ENCODE results near the gene SORBS2. TPM values are rescaled to one million over a fixed set of nuclear protein-coding genes. Genes with fewer than 3 reads are reported as not detected.

Gene SORBS2
- total RNA-seq, 2 donors from 2014 or later = 7.0 to 13.8 TPM

DNA sequence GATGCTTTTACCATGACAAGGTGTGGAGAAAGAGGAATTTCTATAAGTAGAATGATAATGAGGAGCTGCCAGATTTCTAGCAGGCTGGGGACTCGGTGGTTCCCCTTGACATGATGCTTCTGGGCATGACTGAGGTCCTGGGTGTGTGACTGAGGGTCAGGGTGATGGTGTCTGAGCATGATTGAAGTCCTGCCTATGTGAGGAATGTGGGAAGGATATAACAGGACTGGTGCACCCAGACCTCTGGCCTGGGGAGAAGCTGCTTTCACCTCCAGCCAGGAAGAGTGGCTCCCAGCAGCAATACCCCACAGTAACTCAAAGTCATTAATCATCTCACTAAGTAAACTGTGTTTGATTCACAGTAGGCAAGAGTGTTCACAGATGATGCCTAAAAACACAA lies 17.4 kb downstream of the SORBS2 start:
- Mint-ChIP-seq H3K36me3 (ENCODE audit: low read depth) (no peaks in the 10 kb centered on the region), H3K4me1 (peaks cover 4% of the 10 kb centered on the region), H3K27ac (no peak overlapping the region), H3K9me3 (no peaks in the 10 kb centered on the region), H3K4me3 (no peak overlapping the region), H3K27me3 (ENCODE audit: insufficient read depth) (no peaks in the 10 kb centered on the region)
- TF ChIP-seq, protein P1, sequence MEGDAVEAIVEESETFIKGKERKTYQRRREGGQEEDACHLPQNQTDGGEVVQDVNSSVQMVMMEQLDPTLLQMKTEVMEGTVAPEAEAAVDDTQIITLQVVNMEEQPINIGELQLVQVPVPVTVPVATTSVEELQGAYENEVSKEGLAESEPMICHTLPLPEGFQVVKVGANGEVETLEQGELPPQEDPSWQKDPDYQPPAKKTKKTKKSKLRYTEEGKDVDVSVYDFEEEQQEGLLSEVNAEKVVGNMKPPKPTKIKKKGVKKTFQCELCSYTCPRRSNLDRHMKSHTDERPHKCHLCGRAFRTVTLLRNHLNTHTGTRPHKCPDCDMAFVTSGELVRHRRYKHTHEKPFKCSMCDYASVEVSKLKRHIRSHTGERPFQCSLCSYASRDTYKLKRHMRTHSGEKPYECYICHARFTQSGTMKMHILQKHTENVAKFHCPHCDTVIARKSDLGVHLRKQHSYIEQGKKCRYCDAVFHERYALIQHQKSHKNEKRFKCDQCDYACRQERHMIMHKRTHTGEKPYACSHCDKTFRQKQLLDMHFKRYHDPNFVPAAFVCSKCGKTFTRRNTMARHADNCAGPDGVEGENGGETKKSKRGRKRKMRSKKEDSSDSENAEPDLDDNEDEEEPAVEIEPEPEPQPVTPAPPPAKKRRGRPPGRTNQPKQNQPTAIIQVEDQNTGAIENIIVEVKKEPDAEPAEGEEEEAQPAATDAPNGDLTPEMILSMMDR (conservative IDR thresholded peaks at IDR 0.05) = no peak
- 86 to 91% methylated on average over 1 of the region's 1 CpG for WGBS, 2 experiments (ENCODE audit: insufficient coverage in 1 of 2, insufficient read length in 1 of 2)
- H3K27ac ChIP-seq (ENCODE audit: low read depth, low read length) = no peak overlapping the region
- no peak overlapping the region for H3K4me3 ChIP-seq (ENCODE audit: low read length)
- no peaks in the 10 kb centered on the region for H3K27me3 ChIP-seq (ENCODE audit: control insufficient read depth, insufficient read depth, low read length, poor library complexity, severe bottlenecking)
- no peaks in the 10 kb centered on the region for H3K4me1 ChIP-seq (ENCODE audit: control insufficient read depth, insufficient read depth, low read length)
- no peaks in the 10 kb centered on the region for H3K9me3 ChIP-seq (ENCODE audit: control insufficient read depth, low read length)
- no peaks in the 10 kb centered on the region for H3K36me3 ChIP-seq (ENCODE audit: control insufficient read depth, insufficient read depth, low read length)
- no peak for DNase-seq
- H3K9ac ChIP-seq (ENCODE audit: extremely low read depth, low read length, poor library complexity, severe bottlenecking) = no peak overlapping the region

DNA sequence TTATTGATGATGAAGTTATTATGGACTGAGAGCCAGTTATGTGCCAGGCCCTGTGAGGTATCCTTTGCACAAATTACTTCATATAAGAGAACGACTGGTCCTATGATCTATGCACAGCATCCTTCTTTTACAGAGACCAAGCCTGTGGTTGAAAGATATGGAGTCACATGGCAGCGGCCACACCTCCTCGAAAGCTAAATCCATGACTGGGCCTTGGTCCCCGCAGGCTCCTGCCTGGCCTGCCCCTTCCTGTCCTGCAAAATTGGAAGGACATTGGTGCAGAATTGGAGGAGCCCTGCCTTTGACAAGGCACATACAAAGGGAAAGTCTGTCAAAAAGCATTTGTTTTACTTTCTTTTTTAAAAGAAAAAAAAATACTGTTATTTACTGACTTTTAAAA lies 18.3 kb downstream of the SORBS2 start:
- H3K4me3 Mint-ChIP-seq = no peak overlapping the region
- H3K27me3 Mint-ChIP-seq (ENCODE audit: insufficient read depth) = no peaks in the 10 kb centered on the region
- H3K27ac ChIP-seq (ENCODE audit: low read depth, low read length) = no peak overlapping the region
- H3K36me3 ChIP-seq (ENCODE audit: control insufficient read depth, insufficient read depth, low read length) = no peaks in the 10 kb centered on the region
- no peaks in the 10 kb centered on the region for H3K27me3 ChIP-seq (ENCODE audit: control insufficient read depth, insufficient read depth, low read length, poor library complexity, severe bottlenecking)
- H3K36me3 Mint-ChIP-seq (ENCODE audit: low read depth) = no peaks in the 10 kb centered on the region
- DNase-seq = no peak
- H3K9me3 Mint-ChIP-seq = no peaks in the 10 kb centered on the region
- no peaks in the 10 kb centered on the region for H3K9me3 ChIP-seq (ENCODE audit: control insufficient read depth, low read length)
- no peaks in the 10 kb centered on the region for H3K4me1 Mint-ChIP-seq
- no peaks in the 10 kb centered on the region for H3K4me1 ChIP-seq (ENCODE audit: control insufficient read depth, insufficient read depth, low read length)
- H3K4me3 ChIP-seq (ENCODE audit: low read length) = no peak overlapping the region
- 91 to 97% methylated on average over 4 of the region's 4 CpGs for WGBS, 2 experiments (ENCODE audit: insufficient coverage in 1 of 2, insufficient read length in 1 of 2)
- H3K27ac Mint-ChIP-seq = no peak overlapping the region
- TF ChIP-seq, protein P1 (conservative IDR thresholded peaks at IDR 0.05) = no peak
- H3K9ac ChIP-seq (ENCODE audit: extremely low read depth, low read length, poor library complexity, severe bottlenecking) = no peak overlapping the region

DNA sequence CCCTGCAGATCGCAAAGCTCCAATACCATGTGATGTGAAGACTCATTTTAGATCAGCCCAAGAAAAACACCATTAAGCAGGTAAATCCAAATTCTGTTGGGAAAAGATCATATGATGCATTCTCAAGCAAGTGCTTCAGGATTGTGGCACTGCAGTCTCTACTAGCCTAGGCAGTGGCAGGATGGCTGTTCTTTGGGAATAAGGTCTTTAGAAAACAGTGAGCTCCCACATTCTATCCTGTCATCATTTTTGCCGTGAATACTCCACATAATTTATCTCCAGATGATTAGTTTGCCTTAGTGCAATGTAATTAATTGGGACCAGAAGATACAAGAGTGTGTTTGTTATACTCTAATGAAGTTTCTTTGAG lies 18.9 kb downstream of the SORBS2 start:
- no peak overlapping the region for H3K4me3 Mint-ChIP-seq
- Histone ChIP-seq H3K9ac (ENCODE audit: extremely low read depth, low read length, poor library complexity, severe bottlenecking) (no peak overlapping the region), H3K4me3 (ENCODE audit: low read length) (no peak overlapping the region), H3K36me3 (ENCODE audit: control insufficient read depth, insufficient read depth, low read length) (no peaks in the 10 kb centered on the region), H3K27me3 (ENCODE audit: control insufficient read depth, insufficient read depth, low read length, poor library complexity, severe bottlenecking) (no peaks in the 10 kb centered on the region), H3K4me1 (ENCODE audit: control insufficient read depth, insufficient read depth, low read length) (no peaks in the 10 kb centered on the region), H3K9me3 (ENCODE audit: control insufficient read depth, low read length) (no peaks in the 10 kb centered on the region), H3K27ac (ENCODE audit: low read depth, low read length) (peak overlapping the region; percentile 71)
- no peaks in the 10 kb centered on the region for H3K4me1 Mint-ChIP-seq
- no peak overlapping the region for H3K27ac Mint-ChIP-seq
- H3K36me3 Mint-ChIP-seq (ENCODE audit: low read depth) = no peaks in the 10 kb centered on the region
- H3K27me3 Mint-ChIP-seq (ENCODE audit: insufficient read depth) = no peaks in the 10 kb centered on the region
- WGBS, 2 experiments (ENCODE audit: insufficient coverage in 1 of 2, insufficient read length in 1 of 2) = 93% methylated on average over 2 of the region's 2 CpGs; no CpG with 5 or more reads in 1 of the 2 experiments
- H3K9me3 Mint-ChIP-seq = no peaks in the 10 kb centered on the region
- TF ChIP-seq, protein P1 (conservative IDR thresholded peaks at IDR 0.05) = no peak
- DNase-seq = no peak

Measured in endodermal cell (in vitro differentiated cells).